HFFc6 (cell line): Measurements from ENCODE around the gene THEMIS2. TPM values are rescaled to one million over a fixed set of nuclear protein-coding genes. Genes with fewer than 3 reads are reported as not detected.
A peak's percentile ranks its signal among the peaks of the same experiment; 100 is the strongest.
"Not testable (repeated sequence)": the region's sequence is repeated elsewhere in the genome, so short reads cannot be mapped to it uniquely, and the experiment has no call there.

Experiments
- DNase-seq: peaks from one replicate; pipeline ENCODE4 v3.0.0-alpha.2; 2018
- H3K27ac Mint-ChIP-seq: 2 replicates; pipeline ENCODE4 v1.8.0; 2020; ENCODE audit warnings: mild to moderate bottlenecking, mixed read lengths
- H3K27me3 Mint-ChIP-seq: 2 replicates; pipeline ENCODE4 v1.8.0; 2021; ENCODE audit warnings: mild to moderate bottlenecking, moderate library complexity, mixed read lengths; ENCODE audit not compliant: insufficient read depth
- H3K36me3 Mint-ChIP-seq: 2 replicates; pipeline ENCODE4 v1.8.0; 2021; ENCODE audit warnings: low read depth, mixed read lengths
- H3K4me1 Mint-ChIP-seq: 2 replicates; pipeline ENCODE4 v1.8.0; 2020; ENCODE audit warnings: low read depth, mixed read lengths
- H3K4me3 Mint-ChIP-seq: 2 replicates; pipeline ENCODE4 v1.8.0; 2020; ENCODE audit warnings: mild to moderate bottlenecking, moderate library complexity, mixed read lengths
- H3K9me3 Mint-ChIP-seq: 2 replicates; pipeline ENCODE4 v1.8.0; 2020; ENCODE audit warnings: mild to moderate bottlenecking, mixed read lengths
- total RNA-seq, 6 experiments: library from RNA; stranded (reverse); fragmentation: NEBNext Ultra II Directional; extraction: Animal tissue kit (Norgen Biotek cat#: 25700); gene quantifications; 2 replicates in 1 of 6; 3 replicates in 5 of 6; pipeline ENCODE4 v1.2.3, GENCODE V29; 2021
- TF ChIP-seq, protein P1 (sequence below): fragments of 200-600 bp; sonication (generic); IDR thresholded peaks from 2 replicates; pipeline ENCODE4 v1.5.0; 2021; ENCODE audit warnings: antibody characterized with exemption, mild to moderate bottlenecking

Gene THEMIS2
- total RNA-seq, 6 experiments from 2014 or later = 1.3 to 5.6 (median 3.7) TPM

DNA sequence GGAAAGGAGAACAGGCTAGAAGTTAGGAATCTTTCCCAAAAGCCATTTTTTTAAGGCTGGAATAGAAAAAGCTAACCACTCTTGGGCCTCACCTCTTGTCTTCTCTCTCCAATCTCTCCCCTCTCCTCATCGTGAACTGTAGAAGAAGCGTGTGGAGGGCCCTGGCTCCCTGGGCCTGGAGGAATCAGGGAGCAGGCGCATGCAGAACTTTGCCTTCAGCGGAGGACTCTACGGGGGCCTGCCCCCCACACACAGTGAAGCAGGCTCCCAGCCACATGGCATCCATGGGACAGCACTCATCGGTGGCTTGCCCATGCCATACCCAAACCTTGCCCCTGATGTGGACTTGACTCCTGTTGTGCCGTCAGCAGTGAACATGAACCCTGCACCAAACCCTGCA is 22.4 kb upstream of the THEMIS2 start:
- TF ChIP-seq, protein P1, sequence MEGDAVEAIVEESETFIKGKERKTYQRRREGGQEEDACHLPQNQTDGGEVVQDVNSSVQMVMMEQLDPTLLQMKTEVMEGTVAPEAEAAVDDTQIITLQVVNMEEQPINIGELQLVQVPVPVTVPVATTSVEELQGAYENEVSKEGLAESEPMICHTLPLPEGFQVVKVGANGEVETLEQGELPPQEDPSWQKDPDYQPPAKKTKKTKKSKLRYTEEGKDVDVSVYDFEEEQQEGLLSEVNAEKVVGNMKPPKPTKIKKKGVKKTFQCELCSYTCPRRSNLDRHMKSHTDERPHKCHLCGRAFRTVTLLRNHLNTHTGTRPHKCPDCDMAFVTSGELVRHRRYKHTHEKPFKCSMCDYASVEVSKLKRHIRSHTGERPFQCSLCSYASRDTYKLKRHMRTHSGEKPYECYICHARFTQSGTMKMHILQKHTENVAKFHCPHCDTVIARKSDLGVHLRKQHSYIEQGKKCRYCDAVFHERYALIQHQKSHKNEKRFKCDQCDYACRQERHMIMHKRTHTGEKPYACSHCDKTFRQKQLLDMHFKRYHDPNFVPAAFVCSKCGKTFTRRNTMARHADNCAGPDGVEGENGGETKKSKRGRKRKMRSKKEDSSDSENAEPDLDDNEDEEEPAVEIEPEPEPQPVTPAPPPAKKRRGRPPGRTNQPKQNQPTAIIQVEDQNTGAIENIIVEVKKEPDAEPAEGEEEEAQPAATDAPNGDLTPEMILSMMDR = no peak
- Mint-ChIP-seq H3K27ac (no peak overlapping the region), H3K4me3 (no peak overlapping the region), H3K4me1 (no peaks in the 10 kb centered on the region), H3K36me3 (peaks cover 23% of the 10 kb centered on the region), H3K27me3 (no peaks in the 10 kb centered on the region), H3K9me3 (no peaks in the 10 kb centered on the region)
- no peak for DNase-seq

DNA sequence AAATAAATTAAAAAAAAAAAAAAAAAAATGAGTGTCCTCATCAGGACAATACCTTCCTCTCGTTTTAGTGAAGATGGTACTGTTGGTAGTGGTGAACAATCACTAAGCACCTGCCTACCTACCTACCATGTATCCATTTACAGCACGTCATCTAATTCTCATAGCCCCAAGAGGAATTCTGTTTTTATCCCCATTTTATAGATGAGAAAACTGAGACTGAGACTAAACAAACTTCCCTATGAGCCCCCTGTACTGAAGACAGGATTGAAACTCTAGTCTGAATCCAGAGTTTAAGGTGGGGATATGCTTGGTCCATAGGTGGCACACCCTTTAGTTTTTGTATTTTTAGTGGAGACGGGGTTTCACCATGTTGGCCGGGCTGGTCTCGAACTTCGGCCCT is 17.3 kb upstream of the THEMIS2 start:
- Mint-ChIP-seq H3K4me1 (peaks cover 12% of the 10 kb centered on the region), H3K36me3 (peaks cover 2% of the 10 kb centered on the region; the same call in 1 of the 2 replicates), H3K4me3 (no peak overlapping the region), H3K27me3 (no peaks in the 10 kb centered on the region; the same call in 1 of the 2 replicates), H3K27ac (no peak overlapping the region; the same call in 1 of the 2 replicates), H3K9me3 (no peaks in the 10 kb centered on the region)
- no peak for DNase-seq
- TF ChIP-seq, protein P1 = no peak

DNA sequence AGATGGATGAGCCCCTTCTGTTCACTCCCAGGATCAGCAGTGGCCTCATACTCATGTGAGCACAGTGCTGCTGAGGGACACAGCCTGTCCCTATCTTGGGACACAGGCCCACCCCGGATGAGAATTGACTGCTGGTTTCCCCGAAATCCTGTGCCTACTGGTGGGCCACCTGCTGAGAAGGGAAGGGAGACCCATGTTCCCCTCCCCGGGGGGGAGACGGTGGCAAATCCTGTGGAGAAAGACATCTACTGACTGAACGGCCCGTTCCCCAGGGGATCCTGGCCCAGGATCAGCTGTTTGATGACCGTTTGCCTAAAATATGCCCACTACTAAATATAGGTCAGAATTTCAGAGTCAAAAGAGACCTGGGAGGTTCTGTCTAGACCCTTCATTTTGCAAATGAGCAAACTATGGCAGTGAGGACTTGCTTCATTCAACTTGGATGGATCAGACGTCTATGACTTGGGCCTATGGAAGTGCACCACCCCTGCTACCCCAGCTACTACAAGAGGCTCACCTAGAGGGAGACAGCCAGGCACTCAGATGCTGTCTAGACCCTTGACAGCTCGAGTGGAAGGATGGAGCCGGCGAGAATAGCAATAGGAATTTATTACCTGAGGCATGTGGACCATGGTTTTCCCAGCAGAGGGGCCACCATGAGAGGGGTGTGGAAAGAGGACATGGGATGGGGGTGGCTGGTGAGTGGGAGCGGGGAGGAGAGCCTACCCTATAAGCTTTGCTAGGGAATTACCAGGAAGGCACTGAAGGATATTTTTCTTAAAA is 15.6 kb upstream of the THEMIS2 start:
- Mint-ChIP-seq H3K9me3 (no peaks in the 10 kb centered on the region), H3K27me3 (no peaks in the 10 kb centered on the region; the same call in 1 of the 2 replicates), H3K4me3 (no peak overlapping the region), H3K27ac (no peak overlapping the region), H3K36me3 (no peaks in the 10 kb centered on the region), H3K4me1 (peaks cover 18% of the 10 kb centered on the region)
- DNase-seq = no peak
- TF ChIP-seq, protein P1 = no peak

DNA sequence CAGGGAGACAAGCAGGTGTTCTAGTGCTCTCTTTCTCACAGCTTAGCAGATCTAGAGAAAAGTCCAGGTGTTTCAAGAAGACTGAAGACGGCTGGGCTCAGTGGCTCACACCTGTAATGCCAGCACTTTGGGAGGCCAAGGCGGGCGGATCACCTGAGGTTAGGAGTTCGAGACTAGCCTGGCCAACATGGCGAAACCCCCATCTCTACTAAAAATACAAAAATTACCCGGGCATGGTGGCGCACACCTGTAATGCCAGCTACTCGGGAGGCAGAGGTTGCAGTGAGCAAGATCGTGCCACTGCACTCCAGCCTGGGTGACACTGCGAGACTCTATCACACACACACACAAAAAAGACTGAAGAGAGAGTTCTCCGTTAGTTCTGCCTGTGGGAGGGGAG is 14.8 kb upstream of the THEMIS2 start:
- not testable (repeated sequence) for H3K27ac Mint-ChIP-seq, H3K4me3 Mint-ChIP-seq, H3K27me3 Mint-ChIP-seq, H3K9me3 Mint-ChIP-seq, DNase-seq, H3K36me3 Mint-ChIP-seq
- peaks cover 23% of the 10 kb centered on the region for H3K4me1 Mint-ChIP-seq

DNA sequence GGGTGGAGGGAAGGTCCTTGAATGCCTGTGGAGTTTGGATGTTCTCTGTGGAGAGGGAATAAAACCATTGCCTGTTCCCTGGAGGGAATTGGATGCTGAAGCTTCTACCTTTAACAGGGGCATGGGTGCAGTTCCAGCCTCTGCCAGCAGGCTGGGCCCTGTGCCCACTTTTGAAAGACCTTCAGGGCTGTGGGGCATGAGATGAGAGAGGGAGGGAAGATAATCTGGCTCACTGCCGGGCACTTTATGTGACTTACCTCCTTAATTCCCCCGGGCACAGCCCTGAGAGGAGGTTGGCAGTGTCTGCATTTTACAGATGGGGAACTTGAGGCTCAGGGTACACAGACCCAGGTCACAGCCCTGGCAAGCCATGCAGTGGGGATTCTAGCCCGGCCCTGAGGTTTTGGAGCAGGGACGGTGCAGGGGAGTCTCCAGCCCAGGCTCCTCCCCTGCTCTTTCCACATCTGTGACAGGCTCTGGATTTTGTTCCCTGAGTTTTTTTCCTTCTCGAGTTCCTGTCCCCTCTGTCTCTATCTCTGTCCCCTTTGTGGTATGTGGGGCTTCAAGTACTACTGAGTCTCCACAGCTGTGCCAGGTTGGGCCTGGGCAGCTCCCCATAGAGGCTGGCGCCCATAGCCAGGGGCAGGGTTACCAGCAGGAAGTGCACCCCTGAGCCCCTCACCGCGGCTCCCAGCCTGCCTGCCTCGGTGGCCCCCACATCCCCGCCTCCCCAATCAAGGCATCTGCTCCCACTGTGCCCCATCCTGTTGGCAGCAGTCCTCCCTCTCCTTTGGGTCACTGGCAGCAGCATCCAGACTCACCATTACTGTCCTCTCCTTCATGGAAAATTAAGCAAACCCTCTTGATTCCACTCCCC is 14.0 kb upstream of the THEMIS2 start:
- Mint-ChIP-seq H3K27me3 (no peaks in the 10 kb centered on the region; the same call in 1 of the 2 replicates), H3K4me3 (peak overlapping the region; percentile 58)

More for the DNA sequence above, 14.0 kb upstream of the THEMIS2 start:
- Mint-ChIP-seq H3K36me3 (no peaks in the 10 kb centered on the region), H3K4me1 (peaks cover 31% of the 10 kb centered on the region), H3K27ac (no peak overlapping the region), H3K9me3 (no peaks in the 10 kb centered on the region)
- TF ChIP-seq, protein P1 = peak; percentile 99
- DNase-seq = peak; percentile 77
